GM12801 (cell line): ENCODE results near the gene EXT2.

Experiments used
- CTCF ChIP-seq: IDR thresholded peaks from one replicate; pipeline ENCODE4 v1.5.1; 2011; ENCODE audit warnings: control low read depth; ENCODE audit not compliant: insufficient read length; ENCODE audit errors: extremely low read depth

EXT2 gene

GRCh38 chr11:44191322-44192016, 96.0 kb downstream of the EXT2 start:
- TF ChIP-seq CTCF = no peak

- no peak for TF ChIP-seq CTCF
Observed at GRCh38 chr11:44192017-44192385, 96.5 kb downstream of the EXT2 start.

- no peak for TF ChIP-seq CTCF
Observed at GRCh38 chr11:44192462-44193100, 97.1 kb downstream of the EXT2 start.

- no peak for TF ChIP-seq CTCF
Observed at GRCh38 chr11:44193856-44194255, 98.4 kb downstream of the EXT2 start.

DNA sequence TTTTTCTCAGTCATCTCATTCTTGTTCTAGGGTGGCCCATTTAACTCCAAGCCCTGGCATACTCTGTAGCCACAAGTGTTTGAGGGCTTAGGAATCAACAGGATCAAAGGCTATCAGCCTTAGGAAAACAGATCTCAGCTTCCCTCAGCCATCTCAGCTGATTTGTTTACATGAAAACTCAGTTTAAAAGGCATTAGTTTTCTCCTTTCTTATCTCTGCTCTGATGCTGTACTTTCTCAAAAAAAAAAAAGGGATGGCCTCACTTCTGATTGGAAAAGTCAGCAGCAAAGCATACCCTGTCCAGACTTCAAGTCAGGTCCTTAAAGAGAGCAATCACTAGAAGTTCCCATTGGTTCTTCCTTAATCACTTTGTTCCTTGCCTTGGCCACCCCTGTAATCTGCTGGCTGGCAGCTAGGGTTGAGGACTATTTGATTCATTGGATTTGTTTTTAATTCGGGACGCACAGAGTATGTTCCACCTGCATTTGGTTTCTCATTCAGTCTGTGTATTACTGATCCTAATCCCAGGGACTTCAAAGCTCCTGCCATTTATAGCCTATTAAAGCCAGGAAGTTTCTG, 102.8 kb downstream of the EXT2 start:
- no peak for TF ChIP-seq CTCF

- TF ChIP-seq CTCF = no peak
Observed at GRCh38 chr11:44199298-44199697, 103.8 kb downstream of the EXT2 start.

DNA sequence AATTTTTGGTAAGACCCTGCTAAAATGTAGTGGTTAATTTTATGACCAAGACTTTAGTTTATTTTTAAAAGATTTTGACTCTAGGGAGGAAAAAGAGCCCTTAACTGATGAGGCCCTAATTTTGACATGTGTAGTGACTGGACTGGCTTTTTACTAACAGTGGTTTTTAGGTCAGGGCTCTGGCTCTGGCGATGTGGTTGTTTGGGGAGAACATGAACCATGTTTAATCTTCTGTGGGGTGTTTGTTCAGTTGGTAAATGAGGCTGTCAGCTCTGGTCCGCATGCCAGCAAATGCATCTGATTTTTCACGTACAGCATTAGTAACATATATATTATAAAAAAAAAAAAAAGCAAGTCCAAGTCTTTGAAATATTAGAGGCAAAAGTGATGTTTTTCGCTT, 104.3 kb downstream of the EXT2 start:
- no peak for TF ChIP-seq CTCF
